NCI-H345 treated with DMSO at 0.1 percent for 48 hours (cell line): ENCODE results near the gene NETO2.
A peak's percentile ranks its signal among the peaks of the same experiment; 100 is the strongest.

ENCODE experiments used
- DNase-seq: peaks from one replicate; lab custom pipeline; 2025; ENCODE audit not compliant: unreplicated experiment; lab: John Stamatoyannopoulos, UW

The NETO2 gene

GRCh38 chr16:47047524-47048203 lies 96.1 kb downstream of the NETO2 start:
- no peak for DNase-seq

- no peak for DNase-seq
These were observed 96.8 kb downstream of the NETO2 start for GRCh38 chr16:47046726-47047523.

GRCh38 chr16:47045459-47045858 lies 98.3 kb downstream of the NETO2 start:
- DNase-seq: no peak

- no peak for DNase-seq
These were observed 98.7 kb downstream of the NETO2 start for GRCh38 chr16:47045023-47045422.

- no peak for DNase-seq
These were observed 99.6 kb downstream of the NETO2 start for GRCh38 chr16:47043970-47044684.

- no peak for DNase-seq
These were observed 100.5 kb downstream of the NETO2 start for GRCh38 chr16:47043200-47043599.

GRCh38 chr16:47037746-47038458 lies 105.8 kb downstream of the NETO2 start:
- DNase-seq: peak; percentile 25

- no peak for DNase-seq
These were observed 106.4 kb downstream of the NETO2 start for GRCh38 chr16:47037396-47037745.

GRCh38 chr16:47036201-47036600 lies 107.5 kb downstream of the NETO2 start:
- DNase-seq: no peak

GRCh38 chr16:47035436-47035835 lies 108.3 kb downstream of the NETO2 start:
- no peak for DNase-seq

GRCh38 chr16:47034455-47034854 lies 109.3 kb downstream of the NETO2 start:
- no peak for DNase-seq

- DNase-seq: no peak
These were observed 110.6 kb downstream of the NETO2 start for GRCh38 chr16:47033176-47033575.

- no peak for DNase-seq
These were observed 114.0 kb downstream of the NETO2 start for GRCh38 chr16:47029724-47030123.

- DNase-seq: no peak
These were observed 114.9 kb downstream of the NETO2 start for GRCh38 chr16:47028767-47029377.
